T-helper 2 cell treated with Interferon-gamma antibody and Interleukin-4, amounts not matched to agents 100 ng/mL and 5 ng/mL, for 36 hours (primary cell): ENCODE data around the gene FHIT. TPM values are rescaled to one million over a fixed set of nuclear protein-coding genes. Genes with fewer than 3 reads are reported as not detected.

ENCODE experiments used
- intact Hi-C: fragments of 100-400 bp; cut with micrococcal nuclease; formaldehyde crosslinking; loops from one replicate; pipeline ENCODE4 v1.15.1; 2023
- total RNA-seq: library from RNA; stranded (reverse); gene quantifications from 2 replicates; pipeline ENCODE4 v1.2.3, GENCODE V29; 2022

The FHIT gene
- 40.4 and 40.6 TPM in 2 replicates for total RNA-seq

- intact Hi-C loops: loop anchor here (5.0 to 10.0 kb wide), 4 partner anchors 311 to 1797 kb away; partner anchors contain the start of gene PTPRG
These were observed at the start of gene FHIT for GRCh38 chr3:61251174-61251972. FHIT (minus strand) TSS chr3:61251452.

- intact Hi-C loops: no loop called here
These were observed 49.5 kb upstream of the FHIT start for GRCh38 chr3:61300786-61301185.

GRCh38 chr3:61300006-61300380, 48.7 kb upstream of the FHIT start:
- intact Hi-C loops: no loop called here

- intact Hi-C loops: no loop called here
These were observed 48.2 kb upstream of the FHIT start for GRCh38 chr3:61299343-61300005.

- intact Hi-C loops: no loop called here
These were observed 46.6 kb upstream of the FHIT start for GRCh38 chr3:61297821-61298220.

GRCh38 chr3:61288446-61288845, 37.2 kb upstream of the FHIT start:
- intact Hi-C loops: no loop called here

- intact Hi-C loops: no loop called here
These were observed 32.6 kb upstream of the FHIT start for GRCh38 chr3:61283876-61284275.

- intact Hi-C loops: no loop called here
These were observed 27.5 kb upstream of the FHIT start for GRCh38 chr3:61278713-61279112.

GRCh38 chr3:61277411-61277810, 26.2 kb upstream of the FHIT start:
- intact Hi-C loops: no loop called here

GRCh38 chr3:61269435-61269834, 18.2 kb upstream of the FHIT start:
- intact Hi-C loops: no loop called here

GRCh38 chr3:61268644-61269043, 17.4 kb upstream of the FHIT start:
- intact Hi-C loops: no loop called here

GRCh38 chr3:61264281-61264680, 13.0 kb upstream of the FHIT start:
- intact Hi-C loops: no loop called here

GRCh38 chr3:61257148-61257547, 5.9 kb upstream of the FHIT start:
- intact Hi-C loops: loop anchor here (10.0 kb wide), 1 partner anchor 1802 kb away; no protein-coding TSS in a partner anchor

- intact Hi-C loops: loop anchor here (5.0 to 10.0 kb wide), 4 partner anchors 309 to 1799 kb away; partner anchors contain the start of gene PTPRG
These were observed 2.5 kb upstream of the FHIT start for GRCh38 chr3:61253756-61254155.

- intact Hi-C loops: loop anchor here (5.0 to 10.0 kb wide), 4 partner anchors 309 to 1798 kb away; partner anchors contain the start of gene PTPRG
These were observed 1.6 kb upstream of the FHIT start for GRCh38 chr3:61252836-61253235.

GRCh38 chr3:61250784-61251173, 473 bp downstream of the FHIT start:
- intact Hi-C loops: loop anchor here (5.0 to 10.0 kb wide), 4 partner anchors 312 to 1796 kb away; partner anchors contain the start of gene PTPRG

- intact Hi-C loops: no loop called here
These were observed 2.8 kb downstream of the FHIT start for GRCh38 chr3:61248496-61248895.

GRCh38 chr3:61247191-61247590, 4.1 kb downstream of the FHIT start:
- intact Hi-C loops: no loop called here

- intact Hi-C loops: no loop called here
These were observed 11.4 kb downstream of the FHIT start for GRCh38 chr3:61239871-61240270.

- intact Hi-C loops: no loop called here
These were observed 13.4 kb downstream of the FHIT start for GRCh38 chr3:61237858-61238257.

GRCh38 chr3:61236556-61236955, 14.7 kb downstream of the FHIT start:
- intact Hi-C loops: no loop called here

GRCh38 chr3:61233746-61234145, 17.5 kb downstream of the FHIT start:
- intact Hi-C loops: no loop called here
